H1 (cell line): ENCODE results near the gene RBM38. TPM values are rescaled to one million over a fixed set of nuclear protein-coding genes. Genes with fewer than 3 reads are reported as not detected.

Source experiments
- CTCF ChIA-PET: fragments of 300-600 bp; sonication (Branson Sonifier 250); formaldehyde crosslinking; loops from one replicate; lab custom pipeline; 2021; ENCODE audit not compliant: partially characterized antibody; lab: Charles Lee
- POLR2A ChIA-PET: fragments of 300-600 bp; sonication (Branson Sonifier 250); formaldehyde crosslinking; loops from one replicate; lab custom pipeline; 2021; ENCODE audit warnings: inconsistent platforms; ENCODE audit not compliant: partially characterized antibody; lab: Charles Lee
- DNase-seq, 2 experiments: peaks; one replicate each; pipeline versions ENCODE4 v3.0.0 to v3.0.0-alpha.2; 2010 to 2022; ENCODE audit warnings: low spot score in 2 of 2, low read depth in 1 of 2, mixed read lengths in 1 of 2
- FAIRE-seq: peaks from 2 replicates; lab custom pipeline; 2011; peaks lifted over from hg19 to GRCh38; lab: Jason Lieb, UNC
- H2AFZ ChIP-seq: 2 replicates; pipeline ENCODE4 v1.8.1; 2012; ENCODE audit warnings: low read length, inconsistent platforms
- H2AK5ac ChIP-seq: 2 replicates; pipeline ENCODE4 v1.6.1; 2013; ENCODE audit warnings: low read depth, low read length
- H2BK120ac ChIP-seq: replicated peaks from 2 replicates; pipeline ENCODE3; 2013; ENCODE audit warnings: low read depth, low read length, inconsistent platforms
- H2BK12ac ChIP-seq: 2 replicates; pipeline ENCODE4 v1.6.1; 2013; ENCODE audit warnings: low read depth, low read length
- H2BK15ac ChIP-seq: 2 replicates; pipeline ENCODE4 v1.6.1; 2013; ENCODE audit warnings: low read length
- H2BK20ac ChIP-seq: 2 replicates; pipeline ENCODE4 v1.6.1; 2013; ENCODE audit warnings: low read length
- H2BK5ac ChIP-seq: 2 replicates; pipeline ENCODE4 v1.6.1; 2013; ENCODE audit warnings: low read depth, low read length
- H3K14ac ChIP-seq: 2 replicates; pipeline ENCODE4 v1.6.1; 2013; ENCODE audit warnings: inconsistent platforms; ENCODE audit not compliant: insufficient read length
- H3K18ac ChIP-seq: 2 replicates; pipeline ENCODE4 v1.6.1; 2013; ENCODE audit warnings: low read length; ENCODE audit errors: extremely low read depth
- H3K23ac ChIP-seq: 2 replicates; pipeline ENCODE4 v1.6.1; 2013; ENCODE audit warnings: inconsistent platforms; ENCODE audit not compliant: insufficient read length
- H3K23me2 ChIP-seq: 2 replicates; pipeline ENCODE4 v1.6.1; 2013; ENCODE audit warnings: low read depth, low read length
- H3K27ac ChIP-seq: 2 replicates; pipeline ENCODE4 v1.6.1; 2011; ENCODE audit warnings: low read depth, low read length, inconsistent platforms
- H3K27me3 ChIP-seq, 4 experiments: replicated peaks in 1 of 4; 1 replicate in 1 of 4; 2 replicates in 3 of 4; pipeline versions ENCODE4 v1.6.1 to v1.8.1; 2011 to 2013; ENCODE audit warnings: low read length in 3 of 4, mild to moderate bottlenecking in 3 of 4, inconsistent platforms in 2 of 4, mixed read lengths in 2 of 4, moderate library complexity in 1 of 4; ENCODE audit not compliant: control insufficient read depth in 3 of 4, insufficient read depth in 3 of 4; ENCODE audit errors: extremely low read depth in 1 of 4
- H3K36me3 ChIP-seq, 4 experiments: 2 replicates each; pipeline versions ENCODE4 v1.6.1 to v1.8.1; 2011 to 2013; ENCODE audit warnings: mild to moderate bottlenecking in 4 of 4, low read length in 3 of 4, moderate library complexity in 2 of 4, control low read depth in 1 of 4, inconsistent platforms in 1 of 4; ENCODE audit not compliant: insufficient read depth in 4 of 4, control insufficient read depth in 2 of 4
- H3K4ac ChIP-seq: replicated peaks from 2 replicates; pipeline ENCODE3; 2013; ENCODE audit warnings: low read length, low read depth, mixed read lengths, inconsistent platforms; ENCODE audit not compliant: insufficient read length
- H3K4me1 ChIP-seq, 4 experiments: replicated peaks in 1 of 4; 1 replicate in 1 of 4; 2 replicates in 3 of 4; pipeline versions ENCODE4 v1.6.1 to v1.8.1; 2011 to 2013; ENCODE audit warnings: low read length in 3 of 4, inconsistent platforms in 2 of 4, mixed read lengths in 1 of 4; ENCODE audit not compliant: insufficient read depth in 4 of 4, control insufficient read depth in 3 of 4
- H3K4me2 ChIP-seq, 2 experiments: 2 replicates each; pipeline versions ENCODE4 v1.6.1 to v1.8.1; 2011 to 2013; ENCODE audit warnings: low read depth in 2 of 2, low read length in 2 of 2, control low read depth in 1 of 2, inconsistent platforms in 1 of 2, mild to moderate bottlenecking in 1 of 2; ENCODE audit not compliant: insufficient read depth in 1 of 2
- H3K4me3 ChIP-seq, 4 experiments: fragments of 200-600, 300-600 bp in 1 of 4; sonication (generic), shearing (Covaris generic), sonication (Bioruptor Twin) in 1 of 4; 2 replicates each; pipeline versions ENCODE4 v1.5.1 to v1.8.1; 2011 to 2016; ENCODE audit warnings: low read length in 4 of 4, low read depth in 3 of 4, control low read depth in 2 of 4, inconsistent platforms in 2 of 4, mild to moderate bottlenecking in 2 of 4, mixed read lengths in 1 of 4, moderate library complexity in 1 of 4; ENCODE audit not compliant: insufficient read depth in 2 of 4; ENCODE audit errors: extremely low read depth in 1 of 4
- H3K56ac ChIP-seq: replicated peaks from 2 replicates; pipeline ENCODE3; 2013; ENCODE audit warnings: low read depth, mild to moderate bottlenecking, mixed read lengths, low read length, inconsistent platforms; ENCODE audit not compliant: insufficient read length
- H3K79me1 ChIP-seq: 2 replicates; pipeline ENCODE4 v1.6.1; 2013; ENCODE audit warnings: low read depth, low read length, control low read depth
- H3K79me2 ChIP-seq, 2 experiments: 2 replicates each; pipeline versions ENCODE4 v1.6.1 to v1.8.1; 2012 to 2013; ENCODE audit warnings: low read length in 2 of 2, mild to moderate bottlenecking in 2 of 2, inconsistent platforms in 1 of 2; ENCODE audit not compliant: insufficient read depth in 2 of 2, control insufficient read depth in 1 of 2
- H3K9ac ChIP-seq, 4 experiments: replicated peaks in 1 of 4; 1 replicate in 1 of 4; 2 replicates in 3 of 4; pipeline versions ENCODE4 v1.6.1 to v1.8.1; 2011 to 2013; ENCODE audit warnings: low read depth in 3 of 4, low read length in 3 of 4, control low read depth in 2 of 4, mild to moderate bottlenecking in 2 of 4, moderate library complexity in 2 of 4, inconsistent platforms in 1 of 4; ENCODE audit errors: extremely low read depth in 1 of 4
- H3K9me3 ChIP-seq, 2 experiments: 2 replicates each; pipeline versions ENCODE4 v1.6.1 to v1.8.1; 2012 to 2013; ENCODE audit warnings: mild to moderate bottlenecking in 2 of 2, moderate library complexity in 2 of 2, control low read depth in 1 of 2, inconsistent platforms in 1 of 2, low read depth in 1 of 2, low read length in 1 of 2, mixed read lengths in 1 of 2; ENCODE audit not compliant: insufficient read depth in 2 of 2
- H4K20me1 ChIP-seq, 2 experiments: replicated peaks in 1 of 2; 2 replicates each; pipeline versions ENCODE3 to v1.8.1; 2011 to 2013; ENCODE audit warnings: inconsistent platforms in 2 of 2, low read length in 2 of 2, mild to moderate bottlenecking in 1 of 2; ENCODE audit not compliant: insufficient read depth in 2 of 2, control insufficient read depth in 1 of 2
- H4K5ac ChIP-seq: 2 replicates; pipeline ENCODE4 v1.6.1; 2013; ENCODE audit warnings: low read length, low read depth, mixed read lengths, inconsistent platforms; ENCODE audit not compliant: insufficient read length
- H4K8ac ChIP-seq: 2 replicates; pipeline ENCODE4 v1.8.0; 2013; ENCODE audit warnings: mild to moderate bottlenecking, moderate library complexity, low read length, inconsistent platforms; ENCODE audit not compliant: insufficient read depth; ENCODE audit errors: extremely low read depth
- H4K91ac ChIP-seq: replicated peaks from 2 replicates; pipeline ENCODE3; 2013; ENCODE audit warnings: low read length, mixed read lengths, inconsistent platforms; ENCODE audit not compliant: insufficient read length
- WGBS, 2 experiments: shearing (Covaris generic) in 1 of 2; methylation state at CpG; one replicate each; pipeline versions ENCODE4 v1.1.6 to v1.1.7; 2013 to 2015; ENCODE audit warnings: low lambda C conversion rate in 2 of 2, mixed read lengths in 2 of 2, inconsistent platforms in 1 of 2, low coverage in 1 of 2, missing lambda C conversion rate in 1 of 2; ENCODE audit not compliant: insufficient replicate concordance in 2 of 2, insufficient coverage in 1 of 2, insufficient read length in 1 of 2; ENCODE audit errors: extremely low coverage in 1 of 2, missing lambda C conversion rate in 1 of 2; 5-methylcytosine and 5-hydroxymethylcytosine counted together
- polyA plus RNA-seq, 7 experiments: library from polyadenylated mRNA; depleted of rRNA in 3 of 7; stranded (reverse) in 5 of 7; unstranded in 2 of 7; fragments of >200 nt in 5 of 7; fragments of 200-250 nt in 2 of 7; gene quantifications; 1 replicate in 5 of 7; 2 replicates in 1 of 7; 4 replicates in 1 of 7; pipeline versions ENCODE4 v1.2.1 to v1.2.3, GENCODE V29; 2011 to 2013; ENCODE audit warnings: missing spikeins in 2 of 7, mixed read lengths in 2 of 7
- total RNA-seq: library from RNA; stranded (reverse); fragmentation: NEBNext Ultra II Directional; extraction: Animal tissue kit (Norgen Biotek cat#: 25700); gene quantifications from 2 replicates; pipeline ENCODE4 v1.2.1, GENCODE V29; 2021

The RBM38 gene
- total and polyA plus RNA-seq, 2 of the 8 experiments (the other 6 are each of a cell fraction or from before 2014, with no cell fraction given) = 57.7 to 109 TPM

GRCh38 chr20:57428324-57429158, 37.3 kb downstream of the RBM38 start:
- Histone ChIP-seq H3K4me3 (no peak overlapping the region), H3K14ac (no peak overlapping the region), H3K79me1 (peaks cover 3% of the 10 kb centered on the region; the same call in 1 of the 2 replicates), H3K18ac (no peak overlapping the region), H4K8ac (no peak overlapping the region), H3K27ac (no peak overlapping the region), H2AFZ (no peak overlapping the region; the same call in 1 of the 2 replicates), H3K36me3 (no peaks in the 10 kb centered on the region), H2BK12ac (no peak overlapping the region), H3K23me2 (no peaks in the 10 kb centered on the region), H3K9me3 (no peaks in the 10 kb centered on the region), H2BK15ac (no peak overlapping the region), H2BK120ac (no peak overlapping the region), H3K23ac (no peak overlapping the region), H4K91ac (no peak overlapping the region), H3K4ac (no peak overlapping the region), H2BK20ac (0 out of 2 replicates have a peak overlapping the region, but pooled peaks have one; percentile 32), H3K4me2 (no peak overlapping the region; a peak in 1 of 4 replicates), H3K79me2 (no peaks in the 10 kb centered on the region), H4K5ac (no peak overlapping the region), H2AK5ac (no peak overlapping the region), H3K4me1 (peaks cover 0 to 14% (median 10%) of the 10 kb centered on the region in 4 experiments; a peak in 5 of 7 replicates), H3K27me3 (no peaks in the 10 kb centered on the region), H2BK5ac (no peak overlapping the region), H3K9ac (no peak overlapping the region), H3K56ac (no peak overlapping the region), H4K20me1 (no peaks in the 10 kb centered on the region)
- FAIRE-seq (no peak), DNase-seq (no peak)
- ChIA-PET CTCF (interaction anchor here (0.7 to 1.6 kb wide), 14 partner anchors 8 to 87 kb away, joined by 3 to 6 read pairs (median 4); no protein-coding TSS in a partner anchor), POLR2A (interaction anchor here (1.5 kb wide), 1 partner anchor 33 kb away, joined by 3 read pairs; no protein-coding TSS in a partner anchor)
- 79% methylated on average over 21 of the region's 21 CpGs; no CpG with 5 or more reads in 1 of the 2 experiments for WGBS, 2 experiments
